Neural cell (in vitro differentiated cells): ENCODE measurements around the gene CDIP1.

ENCODE experiments used
- EZH2 ChIP-seq: fragments of 200-600, 300-800 bp; shearing (Covaris generic), sonication (generic); IDR thresholded peaks from 2 replicates; pipeline ENCODE4 v1.6.1; 2014; ENCODE audit warnings: antibody characterized with exemption, low read length, borderline replicate concordance, mild to moderate bottlenecking; ENCODE audit not compliant: insufficient read depth, poor library complexity, severe bottlenecking
- POLR2AphosphoS5 ChIP-seq: IDR thresholded peaks from 2 replicates; pipeline ENCODE4 v1.6.1; 2012

DNA sequence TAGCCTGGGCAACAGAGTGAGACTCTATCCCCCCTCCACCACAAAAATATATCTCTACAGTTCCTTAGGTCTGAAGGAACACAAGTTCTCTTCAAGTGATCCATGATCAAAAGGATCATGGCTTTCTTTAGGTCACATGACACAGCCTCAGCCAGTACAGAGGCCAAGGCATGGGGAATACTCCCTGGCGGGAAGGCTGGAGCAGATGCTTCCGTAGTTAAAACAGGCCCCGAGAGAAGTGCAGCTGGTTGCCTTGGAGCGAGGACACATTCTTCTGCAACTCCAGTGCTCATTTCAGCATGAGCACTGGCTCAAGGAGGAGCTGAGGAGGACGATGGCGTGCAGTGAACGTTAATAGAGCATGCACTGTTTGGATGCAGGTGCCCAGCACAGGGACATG, 13.5 kb downstream of the CDIP1 start:
- no peak for TF ChIP-seq POLR2AphosphoS5
- no peak for TF ChIP-seq EZH2
